ENCODE measurements around the gene DAAM2. TPM values are rescaled to one million over a fixed set of nuclear protein-coding genes. Genes with fewer than 3 reads are reported as not detected.

DAAM2 gene
- total RNA-seq, 2 experiments from 2014 or later: not detected

DNA sequence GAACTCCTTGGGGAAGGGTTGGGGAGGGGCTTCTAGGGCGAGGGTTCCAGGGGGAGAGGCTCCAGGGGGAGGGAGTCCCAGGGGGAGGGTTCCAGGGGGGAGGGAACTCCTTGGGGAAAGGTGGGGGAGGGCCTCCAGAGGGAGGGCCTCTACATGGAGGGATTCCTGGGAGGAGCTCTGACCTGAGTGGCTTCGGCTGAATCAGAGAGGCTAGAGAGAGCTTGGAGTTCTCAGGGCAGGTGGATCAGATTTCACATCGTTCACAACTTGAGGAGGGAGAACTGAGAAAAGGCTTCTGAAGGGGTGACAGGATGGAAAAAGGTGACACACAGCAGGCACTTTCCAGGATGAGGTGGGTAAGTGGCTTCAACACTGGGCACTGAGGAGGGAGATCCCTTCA is 49.1 kb downstream of the DAAM2 start:
- DNase-seq (no peak), ATAC-seq (ENCODE audit: poor library complexity) (no peak)
- Histone ChIP-seq H3K9me3 (ENCODE audit: control insufficient read depth in 1 of 2, insufficient read depth in 1 of 2, low read length in 2 of 2) (peaks cover 0 to 7% of the 10 kb centered on the region in 2 experiments), H3K27ac (ENCODE audit: low read depth in 1 of 2, low read length in 2 of 2) (no peak overlapping the region), H3K36me3 (ENCODE audit: insufficient read depth, low read length) (no peaks in the 10 kb centered on the region), H3K4me1 (ENCODE audit: insufficient read depth, low read length) (no peaks in the 10 kb centered on the region), H3K4me3 (ENCODE audit: low read length) (no peak overlapping the region), H3K27me3 (ENCODE audit: control insufficient read depth in 1 of 2, insufficient read depth in 2 of 2, low read length in 2 of 2) (peaks cover 0 to 12% of the 10 kb centered on the region in 2 experiments)
- no peaks in the 10 kb centered on the region for H3K9me3 Mint-ChIP-seq
- H3K27me3 Mint-ChIP-seq: peaks cover 20% of the 10 kb centered on the region
- no peaks in the 10 kb centered on the region for H3K36me3 Mint-ChIP-seq (ENCODE audit: low read depth)
- H3K4me3 Mint-ChIP-seq: no peak overlapping the region
- no peak overlapping the region for H3K27ac Mint-ChIP-seq
- ChIA-PET CTCF (no interaction called here), POLR2A (no interaction called here)
- intact Hi-C loops (cut with DNase I, micrococcal nuclease): no loop called here
- TF ChIP-seq, protein P1, sequence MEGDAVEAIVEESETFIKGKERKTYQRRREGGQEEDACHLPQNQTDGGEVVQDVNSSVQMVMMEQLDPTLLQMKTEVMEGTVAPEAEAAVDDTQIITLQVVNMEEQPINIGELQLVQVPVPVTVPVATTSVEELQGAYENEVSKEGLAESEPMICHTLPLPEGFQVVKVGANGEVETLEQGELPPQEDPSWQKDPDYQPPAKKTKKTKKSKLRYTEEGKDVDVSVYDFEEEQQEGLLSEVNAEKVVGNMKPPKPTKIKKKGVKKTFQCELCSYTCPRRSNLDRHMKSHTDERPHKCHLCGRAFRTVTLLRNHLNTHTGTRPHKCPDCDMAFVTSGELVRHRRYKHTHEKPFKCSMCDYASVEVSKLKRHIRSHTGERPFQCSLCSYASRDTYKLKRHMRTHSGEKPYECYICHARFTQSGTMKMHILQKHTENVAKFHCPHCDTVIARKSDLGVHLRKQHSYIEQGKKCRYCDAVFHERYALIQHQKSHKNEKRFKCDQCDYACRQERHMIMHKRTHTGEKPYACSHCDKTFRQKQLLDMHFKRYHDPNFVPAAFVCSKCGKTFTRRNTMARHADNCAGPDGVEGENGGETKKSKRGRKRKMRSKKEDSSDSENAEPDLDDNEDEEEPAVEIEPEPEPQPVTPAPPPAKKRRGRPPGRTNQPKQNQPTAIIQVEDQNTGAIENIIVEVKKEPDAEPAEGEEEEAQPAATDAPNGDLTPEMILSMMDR (IDR thresholded peaks at IDR 0.05): no peak
- H3K4me1 Mint-ChIP-seq (ENCODE audit: low read depth): no peaks in the 10 kb centered on the region

DNA sequence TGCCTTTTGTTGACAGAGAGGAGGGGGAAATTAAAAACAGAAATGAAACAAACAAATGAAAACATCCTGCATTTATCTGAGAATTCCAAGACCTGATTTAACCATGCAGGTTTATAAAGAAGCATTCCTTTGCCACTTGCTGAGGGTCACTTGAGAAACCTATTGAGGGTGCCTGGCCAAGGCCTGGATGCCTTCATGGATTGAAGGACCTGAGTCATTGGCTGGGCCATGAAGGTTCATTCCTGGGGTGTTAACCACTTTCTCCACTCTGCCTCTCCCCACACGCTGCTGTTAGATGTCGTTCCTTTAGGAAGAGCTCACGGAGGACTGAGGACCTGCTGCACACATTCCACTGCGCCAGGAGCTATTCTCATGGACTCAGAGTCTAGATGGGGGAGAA is 49.7 kb downstream of the DAAM2 start:
- H3K27me3 ChIP-seq (ENCODE audit: control insufficient read depth in 1 of 2, insufficient read depth in 2 of 2, low read length in 2 of 2): peaks cover 0 to 12% of the 10 kb centered on the region in 2 experiments
- no peaks in the 10 kb centered on the region for H3K36me3 Mint-ChIP-seq (ENCODE audit: low read depth)
- intact Hi-C loops (cut with DNase I, micrococcal nuclease): no loop called here
- H3K9me3 ChIP-seq (ENCODE audit: control insufficient read depth in 1 of 2, insufficient read depth in 1 of 2, low read length in 2 of 2): peaks cover 0 to 8% of the 10 kb centered on the region in 2 experiments
- no peak overlapping the region for H3K4me3 ChIP-seq (ENCODE audit: low read length)
- no peak overlapping the region for H3K4me3 Mint-ChIP-seq
- no peak overlapping the region for H3K27ac Mint-ChIP-seq
- CTCF ChIA-PET: no interaction called here
- ATAC-seq (ENCODE audit: poor library complexity): no peak
- POLR2A ChIA-PET: no interaction called here
- H3K27me3 Mint-ChIP-seq: peaks cover 20% of the 10 kb centered on the region
- no peak for DNase-seq
- H3K27ac ChIP-seq (ENCODE audit: low read depth in 1 of 2, low read length in 2 of 2): no peak overlapping the region
- H3K36me3 ChIP-seq (ENCODE audit: insufficient read depth, low read length): no peaks in the 10 kb centered on the region
- no peaks in the 10 kb centered on the region for H3K4me1 Mint-ChIP-seq (ENCODE audit: low read depth)
- no peaks in the 10 kb centered on the region for H3K4me1 ChIP-seq (ENCODE audit: insufficient read depth, low read length)
- TF ChIP-seq, protein P1 (IDR thresholded peaks at IDR 0.05): no peak
- no peaks in the 10 kb centered on the region for H3K9me3 Mint-ChIP-seq

DNA sequence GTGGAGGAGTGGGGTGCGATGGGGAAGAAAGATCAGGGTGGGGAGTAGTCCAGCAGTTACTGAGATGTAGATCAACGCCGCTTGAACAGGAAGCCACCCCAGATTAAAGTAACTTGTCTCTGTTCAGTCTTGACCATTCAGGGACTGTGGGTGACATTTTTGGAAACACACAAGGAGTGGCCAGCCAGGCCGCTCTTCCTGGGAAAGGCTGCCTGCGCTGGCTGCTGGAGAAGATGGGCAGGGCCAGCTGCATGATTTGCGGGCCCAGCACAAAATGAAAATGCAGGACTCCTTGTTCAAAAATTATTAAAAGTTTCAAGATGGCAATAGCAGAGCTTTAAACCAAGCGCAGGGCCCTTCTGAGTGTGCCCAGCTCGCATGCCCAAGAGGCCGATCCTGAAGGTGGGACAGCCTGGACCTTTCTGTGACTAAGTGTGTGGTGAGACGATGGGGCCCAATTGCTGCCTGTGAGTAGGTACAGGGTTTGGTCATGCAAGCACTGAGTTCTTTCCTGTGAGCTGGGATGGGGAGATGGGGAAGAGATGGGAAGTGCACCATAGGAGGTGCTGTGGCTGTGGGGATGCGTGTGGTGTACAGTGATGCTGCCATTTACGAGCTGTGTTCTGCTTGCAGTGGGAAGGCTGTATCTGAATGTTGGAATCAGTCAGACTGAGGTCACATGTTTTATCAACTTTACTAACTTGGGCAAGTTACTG is 51.3 kb downstream of the DAAM2 start:
- POLR2A ChIA-PET: no interaction called here
- CTCF ChIA-PET: no interaction called here
- no peaks in the 10 kb centered on the region for H3K4me1 Mint-ChIP-seq (ENCODE audit: low read depth)
- H3K4me3 Mint-ChIP-seq: no peak overlapping the region
- H3K9me3 Mint-ChIP-seq: no peaks in the 10 kb centered on the region
- Histone ChIP-seq H3K27me3 (ENCODE audit: control insufficient read depth in 1 of 2, insufficient read depth in 2 of 2, low read length in 2 of 2) (peaks cover 0 to 12% of the 10 kb centered on the region in 2 experiments), H3K4me3 (ENCODE audit: low read length) (no peak overlapping the region), H3K4me1 (ENCODE audit: insufficient read depth, low read length) (no peaks in the 10 kb centered on the region), H3K36me3 (ENCODE audit: insufficient read depth, low read length) (no peaks in the 10 kb centered on the region), H3K27ac (ENCODE audit: low read depth in 1 of 2, low read length in 2 of 2) (no peak overlapping the region), H3K9me3 (ENCODE audit: control insufficient read depth in 1 of 2, insufficient read depth in 1 of 2, low read length in 2 of 2) (peaks cover 0 to 14% of the 10 kb centered on the region in 2 experiments)
- TF ChIP-seq, protein P1 (IDR thresholded peaks at IDR 0.05): no peak
- no peak for DNase-seq
- no peaks in the 10 kb centered on the region for H3K36me3 Mint-ChIP-seq (ENCODE audit: low read depth)
- no peak for ATAC-seq (ENCODE audit: poor library complexity)
- intact Hi-C loops (cut with DNase I, micrococcal nuclease): no loop called here
- H3K27ac Mint-ChIP-seq: no peak overlapping the region
- peaks cover 19% of the 10 kb centered on the region for H3K27me3 Mint-ChIP-seq
